Measurements from ENCODE around the gene RSPH1.

The RSPH1 gene

DNA sequence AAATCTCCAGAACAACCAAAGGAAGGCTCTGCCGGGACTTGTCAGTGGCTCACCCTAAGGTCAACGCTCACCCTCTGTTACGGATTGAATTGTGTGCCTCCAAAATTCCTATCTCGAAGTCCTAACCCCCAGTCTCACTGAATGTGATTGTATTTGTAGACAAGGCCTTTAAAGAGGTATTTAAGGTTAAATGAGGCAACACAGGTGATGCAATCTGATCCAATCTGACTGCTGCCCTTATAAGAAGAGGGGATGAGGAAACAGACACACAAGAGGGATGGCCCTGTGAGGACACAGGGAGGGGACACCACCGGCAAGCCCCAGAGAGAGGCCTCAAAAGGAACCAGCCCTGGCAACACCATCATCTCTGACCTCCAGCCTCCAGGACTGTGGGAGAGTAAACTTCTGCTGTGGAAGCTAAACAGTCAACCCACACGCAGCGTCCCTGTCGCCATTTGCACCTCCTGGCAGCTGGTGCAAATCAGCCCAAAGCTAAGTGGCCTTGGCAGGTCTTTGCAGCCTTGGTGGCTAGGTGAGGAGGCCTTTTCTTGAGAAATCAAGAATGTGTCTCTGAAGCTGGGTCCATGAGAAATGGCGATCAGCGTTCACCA, 68.1 kb downstream of the RSPH1 start:
- Mint-ChIP-seq H3K36me3 (no peaks in the 10 kb centered on the region), H3K4me3 (no peak overlapping the region), H3K27ac (no peak overlapping the region), H3K4me1 (peaks cover 14% of the 10 kb centered on the region), H3K9me3 (peaks cover 7% of the 10 kb centered on the region), H3K27me3 (peaks cover 19% of the 10 kb centered on the region)
- DNase-seq (ENCODE audit: low spot score in 2 of 2) (no peak), ATAC-seq (ENCODE audit: low read depth) (no peak)

DNA sequence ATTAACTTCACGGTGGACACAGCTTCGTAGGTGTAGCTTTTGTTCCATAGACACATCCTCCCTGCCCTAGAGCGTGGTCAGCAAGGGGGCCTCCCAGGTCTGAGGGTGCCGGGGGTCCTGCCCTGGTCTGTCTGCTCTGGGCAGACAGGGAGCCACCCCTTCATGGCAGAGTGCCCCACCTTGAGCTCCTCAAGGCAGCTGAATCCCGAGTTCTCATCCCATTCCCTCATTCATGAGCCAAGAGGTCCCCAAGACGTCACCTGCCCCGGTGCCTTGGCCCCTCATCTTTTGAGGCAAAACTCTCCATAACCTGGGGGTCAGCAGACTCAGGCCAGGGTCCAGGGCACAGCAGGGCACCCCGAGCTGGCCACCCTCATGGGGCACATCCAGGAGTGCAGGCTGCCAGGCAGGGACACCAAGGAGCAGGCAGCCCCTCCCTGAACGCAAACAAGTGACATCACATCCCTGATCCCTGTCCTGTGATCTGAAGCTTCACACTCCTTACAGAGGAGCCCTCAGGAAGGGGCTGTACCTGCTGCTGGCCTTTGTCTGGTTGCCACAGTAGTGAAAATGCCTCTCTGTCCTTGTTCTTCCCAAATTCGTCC, 69.0 kb downstream of the RSPH1 start:
- Mint-ChIP-seq H3K27me3 (peaks cover 18% of the 10 kb centered on the region), H3K9me3 (no peaks in the 10 kb centered on the region), H3K4me1 (peaks cover 14% of the 10 kb centered on the region), H3K27ac (no peak overlapping the region), H3K4me3 (no peak overlapping the region), H3K36me3 (no peaks in the 10 kb centered on the region)
- DNase-seq (ENCODE audit: low spot score in 2 of 2) (no peak), ATAC-seq (ENCODE audit: low read depth) (no peak)

DNA sequence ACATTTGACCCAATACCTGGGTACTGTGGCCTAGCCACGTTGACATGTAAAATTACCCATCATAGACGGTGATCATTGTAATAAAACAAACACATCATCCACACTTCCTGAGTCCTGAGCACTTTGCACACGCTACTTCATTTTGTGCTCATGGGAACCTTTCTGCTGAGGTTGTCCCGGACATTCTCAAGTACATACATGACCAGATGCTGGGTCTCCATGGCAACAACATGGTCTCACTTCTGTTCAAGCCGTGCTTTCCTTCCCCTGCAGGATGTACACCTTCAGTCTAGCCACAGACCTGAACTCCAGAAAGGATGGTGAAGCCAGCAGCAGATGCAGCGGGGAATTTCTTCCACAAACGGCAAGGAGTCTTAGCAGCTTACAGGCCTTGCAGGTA, 69.6 kb downstream of the RSPH1 start:
- ATAC-seq (ENCODE audit: low read depth) (no peak), DNase-seq (ENCODE audit: low spot score in 2 of 2) (no peak)
- Mint-ChIP-seq H3K36me3 (no peaks in the 10 kb centered on the region), H3K9me3 (peaks cover 3% of the 10 kb centered on the region), H3K27ac (no peak overlapping the region), H3K4me3 (no peak overlapping the region), H3K4me1 (peaks cover 14% of the 10 kb centered on the region), H3K27me3 (peaks cover 17% of the 10 kb centered on the region)

DNA sequence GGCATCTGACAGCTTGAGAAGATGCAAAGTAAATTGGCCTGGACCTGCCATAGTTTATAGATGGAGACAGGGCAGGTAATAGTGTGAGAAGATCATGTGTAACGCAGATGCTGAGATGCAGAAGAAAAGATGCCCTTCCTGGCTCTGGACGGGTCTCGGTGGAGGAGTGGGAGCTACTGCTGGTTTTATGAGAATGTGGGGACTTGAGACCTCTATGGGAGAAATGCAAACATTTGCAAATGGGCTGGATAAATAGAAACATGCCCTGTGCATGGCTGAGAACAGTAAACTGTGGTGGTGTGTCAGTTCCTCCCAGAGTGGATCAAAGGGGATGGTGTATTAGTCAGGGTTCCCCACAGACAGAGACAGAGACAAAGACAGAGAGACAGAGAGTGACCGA, 70.4 kb downstream of the RSPH1 start:
- peak; percentile 17 for ATAC-seq (ENCODE audit: low read depth)
- Mint-ChIP-seq H3K4me1 (peaks cover 13% of the 10 kb centered on the region), H3K27me3 (peaks cover 20% of the 10 kb centered on the region), H3K36me3 (no peaks in the 10 kb centered on the region), H3K9me3 (peaks cover 10% of the 10 kb centered on the region), H3K4me3 (no peak overlapping the region), H3K27ac (no peak overlapping the region)
- no peak for DNase-seq (ENCODE audit: low spot score in 2 of 2)

DNA sequence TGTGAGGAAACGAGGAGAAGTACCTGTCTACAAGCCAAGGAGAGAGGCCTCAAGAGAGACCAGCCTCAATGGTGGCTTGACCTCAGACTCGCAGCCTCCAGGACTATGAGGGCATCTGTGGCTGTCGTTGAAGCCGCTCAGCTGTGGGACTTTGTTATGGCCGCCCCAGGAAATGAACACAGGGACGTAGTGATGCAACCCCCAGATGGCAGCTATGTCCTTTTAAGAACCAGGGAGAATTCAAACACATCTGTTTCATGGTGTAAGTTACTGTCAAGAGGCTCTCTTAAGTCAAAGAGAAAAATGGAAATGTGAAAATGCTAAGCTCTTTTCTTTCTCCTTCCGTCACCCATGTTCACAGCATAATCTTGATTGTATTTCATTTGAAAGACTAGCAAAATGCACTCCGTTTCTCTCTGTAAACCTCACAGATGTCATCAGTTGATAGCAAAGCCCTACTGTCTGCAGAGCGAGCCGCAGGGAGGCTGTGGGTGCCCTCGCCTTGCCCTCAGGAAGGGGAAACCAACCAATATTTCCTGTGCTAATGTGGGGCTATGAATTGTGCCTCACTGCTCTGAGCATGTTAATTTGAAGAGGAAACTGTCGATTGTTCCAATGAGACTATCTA, 71.0 kb downstream of the RSPH1 start:
- Mint-ChIP-seq H3K27me3 (peaks cover 20% of the 10 kb centered on the region), H3K36me3 (no peaks in the 10 kb centered on the region), H3K27ac (no peak overlapping the region), H3K4me1 (peaks cover 13% of the 10 kb centered on the region), H3K9me3 (peaks cover 10% of the 10 kb centered on the region), H3K4me3 (no peak overlapping the region)
- peak; percentile 91 for ATAC-seq (ENCODE audit: low read depth)
- DNase-seq (ENCODE audit: low spot score in 2 of 2), result no peak

DNA sequence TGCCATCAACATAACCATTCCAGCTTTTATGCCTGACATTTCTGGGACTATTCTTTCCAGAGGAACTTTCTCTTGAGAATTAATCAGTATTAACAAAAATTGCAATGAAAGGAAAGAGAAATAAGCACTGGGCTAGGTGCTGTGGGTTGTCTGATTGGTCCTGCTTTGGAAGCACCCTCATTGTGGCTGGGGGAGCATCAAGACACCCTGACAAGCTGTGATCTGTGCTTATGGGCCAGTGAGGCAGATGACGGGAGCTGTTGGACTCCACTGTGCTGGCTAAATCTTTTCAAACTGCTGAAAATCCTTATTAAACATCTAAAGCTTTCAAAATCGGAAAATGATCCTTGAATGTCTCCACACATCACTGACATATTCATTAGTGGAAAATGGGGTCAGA, 72.3 kb downstream of the RSPH1 start:
- Mint-ChIP-seq H3K9me3 (peaks cover 10% of the 10 kb centered on the region), H3K36me3 (no peaks in the 10 kb centered on the region), H3K4me1 (peaks cover 13% of the 10 kb centered on the region), H3K27ac (no peak overlapping the region), H3K27me3 (peaks cover 19% of the 10 kb centered on the region), H3K4me3 (no peak overlapping the region)
- ATAC-seq (ENCODE audit: low read depth) (no peak), DNase-seq (ENCODE audit: low spot score in 2 of 2) (no peak)

DNA sequence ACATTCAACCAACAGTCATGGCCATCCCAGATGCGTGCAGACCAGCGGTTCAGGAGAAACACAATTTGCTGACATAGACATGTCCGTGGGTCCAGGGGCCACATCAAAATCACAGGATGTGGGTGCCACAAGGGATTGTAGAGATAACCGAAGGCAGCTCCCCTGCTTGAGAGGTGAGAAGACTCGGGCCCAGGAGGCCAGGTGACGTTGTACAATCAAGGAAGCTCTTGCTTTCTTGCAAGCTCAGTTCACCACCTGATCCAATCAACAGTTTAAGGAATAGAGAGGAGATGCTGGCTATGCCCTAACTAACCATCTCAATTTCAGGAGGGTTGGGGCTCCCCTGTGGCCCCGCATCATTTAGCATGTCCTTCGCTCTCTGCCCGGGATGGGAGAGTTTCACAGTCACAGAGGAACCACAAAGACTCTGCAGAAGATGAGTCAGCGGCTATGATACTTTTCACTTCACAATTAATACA, 72.8 kb downstream of the RSPH1 start:
- H3K9me3 Mint-ChIP-seq, result peaks cover 10% of the 10 kb centered on the region
- H3K36me3 Mint-ChIP-seq, result no peaks in the 10 kb centered on the region
- ATAC-seq (ENCODE audit: low read depth) (no peak), DNase-seq (ENCODE audit: low spot score in 2 of 2) (no peak)
- H3K27me3 Mint-ChIP-seq, result peaks cover 19% of the 10 kb centered on the region
- no peak overlapping the region for H3K4me3 Mint-ChIP-seq
- peaks cover 13% of the 10 kb centered on the region for H3K4me1 Mint-ChIP-seq
- no peak overlapping the region for H3K27ac Mint-ChIP-seq
